Esophagus muscularis mucosa (tissue), 4 donors: ENCODE measurements around the gene KCNH4. TPM values are rescaled to one million over a fixed set of nuclear protein-coding genes. Genes with fewer than 3 reads are reported as not detected.

Source experiments
- DNase-seq: peaks from one replicate; pipeline ENCODE4 v3.0.0-alpha.2; 2017; ENCODE audit errors: extremely low spot score
- H3K27ac ChIP-seq, 4 donors: fragments of 200-600 bp; sonication (generic); replicated peaks in 1 of 4; 1 replicate in 3 of 4; 2 replicates in 1 of 4; pipeline ENCODE4 v1.5.1; 2016 to 2019; ENCODE audit warnings: mild to moderate bottlenecking in 1 of 4
- H3K27me3 ChIP-seq, 4 donors: fragments of 200-600 bp; sonication (generic); one replicate each; pipeline versions ENCODE4 v1.5.1 to v1.6.0; 2016 to 2019
- H3K36me3 ChIP-seq, 4 donors: fragments of 200-600 bp; sonication (generic); one replicate each; pipeline ENCODE4 v1.5.1; 2016 to 2019
- H3K4me1 ChIP-seq, 4 donors: fragments of 200-600 bp; sonication (generic); one replicate each; pipeline ENCODE4 v1.5.1; 2016 to 2019
- H3K4me3 ChIP-seq, 4 donors: fragments of 200-600 bp; sonication (generic); 1 replicate in 2 of 4; 2 replicates in 2 of 4; pipeline ENCODE4 v1.5.1; 2016 to 2019; ENCODE audit warnings: mild to moderate bottlenecking in 4 of 4, moderate library complexity in 1 of 4
- H3K9me3 ChIP-seq, 4 donors: fragments of 200-600 bp; sonication (generic); 1 replicate in 3 of 4; 2 replicates in 1 of 4; pipeline ENCODE4 v1.5.1; 2016 to 2019
- CTCF ChIP-seq, 3 experiments: fragments of 200-600 bp in 2 of 3; fragments of 450-650 bp in 1 of 3; sonication (generic) in 2 of 3; IDR thresholded peaks; one replicate each; pipeline ENCODE4 v1.5.1; 2017 to 2019; ENCODE audit warnings: antibody characterized with exemption in 3 of 3, mild to moderate bottlenecking in 2 of 3, moderate library complexity in 1 of 3
- EP300 ChIP-seq: sonication (generic); formaldehyde crosslinking; IDR thresholded peaks from one replicate; pipeline ENCODE4 v1.6.1; 2017; ENCODE audit warnings: antibody characterized with exemption
- POLR2A ChIP-seq: fragments of 450-650 bp; IDR thresholded peaks from one replicate; pipeline ENCODE4 v1.6.1; 2017; ENCODE audit warnings: antibody characterized with exemption, moderate library complexity, mild to moderate bottlenecking, low read depth
- POLR2AphosphoS5 ChIP-seq, 2 donors: sonication (generic); formaldehyde crosslinking; IDR thresholded peaks; one replicate each; pipeline ENCODE4 v1.6.1; 2017; ENCODE audit warnings: antibody characterized with exemption in 2 of 2
- whole genome bisulfite sequencing: methylation state at CpG from one replicate; pipeline ENCODE4 v1.1.5; 2018; 5-methylcytosine and 5-hydroxymethylcytosine counted together
- intact Hi-C: fragments of 100-400 bp; cut with DNase I; formaldehyde crosslinking; loops from one replicate; pipeline ENCODE4 v1.15.1; 2023
- total RNA-seq, 4 donors: library from RNA; depleted of rRNA; stranded (reverse); fragments of >200 nt; gene quantifications; one replicate each; pipeline versions ENCODE4 v1.1.0 to v1.2.1, GENCODE V29; 2016

The KCNH4 gene
- total RNA-seq, 4 donors from 2014 or later = 0.17 to 0.42 (median 0.26) TPM

- WGBS = 34% methylated on average over 4 of the region's 7 CpGs
Observed at GRCh38 chr17:42120161-42120769, 60.7 kb downstream of the KCNH4 start.

DNA sequence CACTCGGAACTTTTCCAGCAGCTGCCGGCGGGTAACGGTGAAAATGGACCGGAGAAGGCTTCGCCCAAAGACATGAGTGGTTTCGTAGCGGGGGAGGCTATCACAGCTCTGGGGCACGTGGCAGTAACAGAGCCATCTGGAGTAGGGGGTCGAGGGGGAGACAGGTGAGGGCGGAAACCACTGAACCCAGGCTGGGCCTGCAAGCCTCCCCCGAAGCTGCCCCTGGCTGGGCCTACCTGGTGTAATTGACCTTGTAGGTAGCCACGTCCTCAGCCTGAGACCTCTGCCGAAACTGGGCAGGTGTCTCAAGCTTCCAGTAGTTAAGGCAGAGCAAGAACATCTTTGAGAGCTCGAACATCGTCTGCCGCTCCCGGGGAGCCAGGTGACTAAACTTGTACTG lies 61.6 kb downstream of the KCNH4 start:
- 91% methylated on average over 18 of the region's 18 CpGs for WGBS
- intact Hi-C loops = loop anchor here (5.0 kb wide), 2 partner anchors 52 to 152 kb away; partner anchors contain the start of gene CNP
- H3K4me3 ChIP-seq = no peak overlapping the region
- no peaks in the 10 kb centered on the region for H3K9me3 ChIP-seq
- no peak for DNase-seq
- H3K36me3 ChIP-seq = peaks cover 0 to 47% (median 30%) of the 10 kb centered on the region in 4 donors
- H3K27ac ChIP-seq = no peak overlapping the region
- peaks cover 23 to 52% (median 41%) of the 10 kb centered on the region in 4 donors for H3K4me1 ChIP-seq
- H3K27me3 ChIP-seq = no peaks in the 10 kb centered on the region
- no peak for TF ChIP-seq CTCF (IDR thresholded peaks at IDR 0.05)
- TF ChIP-seq EP300 = no peak
- TF ChIP-seq POLR2AphosphoS5 (IDR thresholded peaks at IDR 0.05) = no peak
- no peak for TF ChIP-seq POLR2A

More at GRCh38 chr17:42120161-42120769, 60.7 kb downstream of the KCNH4 start:
- Histone ChIP-seq H3K4me3 (peak overlapping the region; percentile 68 to 89 (median 80)), H3K36me3 (peaks cover 4 to 47% (median 29%) of the 10 kb centered on the region in 4 donors), H3K9me3 (no peaks in the 10 kb centered on the region), H3K27me3 (no peaks in the 10 kb centered on the region), H3K27ac (peak overlapping the region in 1 of 4 donors; percentile 52), H3K4me1 (peaks cover 23 to 52% (median 41%) of the 10 kb centered on the region in 4 donors)
- TF ChIP-seq CTCF (IDR thresholded peaks at IDR 0.05) (no peak), POLR2AphosphoS5 (IDR thresholded peaks at IDR 0.05) (no peak), EP300 (no peak), POLR2A (no peak)
- no peak for DNase-seq
- intact Hi-C loops = no loop called here

- Histone ChIP-seq H3K36me3 (peaks cover 0 to 55% (median 37%) of the 10 kb centered on the region in 4 donors), H3K9me3 (no peaks in the 10 kb centered on the region), H3K27ac (no peak overlapping the region), H3K27me3 (no peaks in the 10 kb centered on the region), H3K4me1 (peaks cover 23 to 55% (median 44%) of the 10 kb centered on the region in 4 donors), H3K4me3 (no peak overlapping the region)
- peak in 1 of 3 experiments; percentile 36 for TF ChIP-seq CTCF (IDR thresholded peaks at IDR 0.05)
- no peak for TF ChIP-seq POLR2A
- intact Hi-C loops = loop anchor here (5.0 kb wide), 2 partner anchors 51 to 151 kb away; partner anchors contain the start of gene CNP
- 83% methylated on average over 2 of the region's 2 CpGs for WGBS
- DNase-seq = no peak
Observed at GRCh38 chr17:42118545-42118944, 62.4 kb downstream of the KCNH4 start.

- H3K4me3 ChIP-seq = no peak overlapping the region
- peaks cover 25 to 59% (median 47%) of the 10 kb centered on the region in 4 donors for H3K4me1 ChIP-seq
- no peaks in the 10 kb centered on the region for H3K9me3 ChIP-seq
- peaks cover 0 to 59% (median 42%) of the 10 kb centered on the region in 4 donors for H3K36me3 ChIP-seq
- H3K27me3 ChIP-seq = no peaks in the 10 kb centered on the region
- TF ChIP-seq EP300 = no peak
- TF ChIP-seq POLR2A = no peak
- TF ChIP-seq POLR2AphosphoS5 (IDR thresholded peaks at IDR 0.05) = no peak
- no peak for TF ChIP-seq CTCF (IDR thresholded peaks at IDR 0.05)
- H3K27ac ChIP-seq = no peak overlapping the region
- intact Hi-C loops = loop anchor here (5.0 kb wide), 2 partner anchors 51 to 151 kb away; partner anchors contain the start of gene CNP
- WGBS = 83% methylated on average over 4 of the region's 4 CpGs
- DNase-seq = no peak
Observed at GRCh38 chr17:42118126-42118510, 62.8 kb downstream of the KCNH4 start.
